Muscle of back (tissue), 13 donors: ENCODE results near the gene ERVV-1. TPM values are rescaled to one million over a fixed set of nuclear protein-coding genes. Genes with fewer than 3 reads are reported as not detected.
"Not testable (repeated sequence)": the region's sequence is repeated elsewhere in the genome, so short reads cannot be mapped to it uniquely, and the experiment has no call there.

ENCODE experiments used
- DNase-seq, 3 donors: peaks; one replicate each; pipeline versions ENCODE4 v3.0.0 to v3.0.0-alpha.2; 2013
- long read RNA-seq, 9 donors: transcript quantifications; one replicate each; lab custom pipeline, GENCODE V29; 2026
- polyA plus RNA-seq, 10 donors: library from polyadenylated mRNA; unstranded; fragments of 120-200 nt; gene quantifications; one replicate each; pipeline ENCODE4 v1.2.1, GENCODE V29; 2013; ENCODE audit not compliant: insufficient read length in 10 of 10

The ERVV-1 gene
- under 1 TPM in 1 of 10 donors, not detected in 9; 0.25 TPM for polyA plus RNA-seq
- long read RNA-seq, donor 1: 0 reads
- long read RNA-seq, donor 2: 0 reads
- long read RNA-seq, donor 3: 0 reads
- long read RNA-seq, donor 4: 0 reads
- long read RNA-seq, donor 5: 0 reads
- long read RNA-seq, donor 6: 0 reads
- long read RNA-seq, donor 7: 0 reads
- long read RNA-seq, donor 8: 0 reads
- long read RNA-seq, donor 9: 0 reads

- no peak for DNase-seq
These were observed at the start of gene ERVV-1 for GRCh38 chr19:53013621-53014020. Gene ERVV-1 (plus strand): TSS chr19:53013921. CDS start chr19:53014091, 170 bp downstream.

GRCh38 chr19:52967772-52968171 is 45.9 kb upstream of the ERVV-1 start:
- no peak for DNase-seq

- no peak for DNase-seq
These were observed 32.4 kb upstream of the ERVV-1 start for GRCh38 chr19:52981329-52981728.

- DNase-seq: not testable (repeated sequence)
These were observed 30.6 kb upstream of the ERVV-1 start for GRCh38 chr19:52983167-52983566.

- DNase-seq: no peak
These were observed 26.5 kb upstream of the ERVV-1 start for GRCh38 chr19:52987221-52987620.

GRCh38 chr19:52988506-52988905 is 25.2 kb upstream of the ERVV-1 start:
- no peak for DNase-seq

- no peak for DNase-seq
These were observed 22.8 kb upstream of the ERVV-1 start for GRCh38 chr19:52990759-52991418.

- DNase-seq: peak in 1 of 3 donors; percentile 4
These were observed 22.2 kb upstream of the ERVV-1 start for GRCh38 chr19:52991484-52991883.

- peak in 2 of 3 donors; percentile 6 to 41 for DNase-seq
These were observed 21.4 kb upstream of the ERVV-1 start for GRCh38 chr19:52992109-52993004.

- DNase-seq: peak; percentile 70 to 90 (median 81)
These were observed 20.2 kb upstream of the ERVV-1 start for GRCh38 chr19:52993342-52994178.

- DNase-seq: no peak
These were observed 18.0 kb upstream of the ERVV-1 start for GRCh38 chr19:52995711-52996110.

GRCh38 chr19:52997975-52998374 is 15.7 kb upstream of the ERVV-1 start:
- DNase-seq: no peak

- no peak for DNase-seq
These were observed 11.2 kb upstream of the ERVV-1 start for GRCh38 chr19:53002479-53002878.

- DNase-seq: no peak
These were observed 9.5 kb upstream of the ERVV-1 start for GRCh38 chr19:53004242-53004641.

- DNase-seq: no peak
These were observed 6.5 kb upstream of the ERVV-1 start for GRCh38 chr19:53007200-53007599.

- DNase-seq: no peak
These were observed 6.1 kb upstream of the ERVV-1 start for GRCh38 chr19:53007606-53008005.

GRCh38 chr19:53008061-53008778 is 5.5 kb upstream of the ERVV-1 start:
- no peak for DNase-seq

- no peak for DNase-seq
These were observed 3.2 kb upstream of the ERVV-1 start for GRCh38 chr19:53010494-53010893.

GRCh38 chr19:53012006-53012405 is 1.7 kb upstream of the ERVV-1 start:
- no peak for DNase-seq

GRCh38 chr19:53015159-53015558 is 1.4 kb downstream of the ERVV-1 start:
- no peak for DNase-seq

GRCh38 chr19:53015730-53016129 is 2.0 kb downstream of the ERVV-1 start:
- no peak for DNase-seq
